ENCODE data around the gene RPAP2.

GRCh38 chr1:92315766-92316599 lies 17.1 kb downstream of the RPAP2 start:
- no peak for TF ChIP-seq CTCF (IDR thresholded peaks at IDR 0.05 in 2 of 3, conservative IDR thresholded peaks at IDR 0.05 in 1 of 3; ENCODE audit: control insufficient read depth in 2 of 3, extremely low read depth in 1 of 3, insufficient read depth in 1 of 3, low read depth in 3 of 3, low read length in 3 of 3)
- no peak for TF ChIP-seq SPI1 (IDR thresholded peaks at IDR 0.05; ENCODE audit: borderline replicate concordance, insufficient read depth, low read depth, low read length)
- TF ChIP-seq, protein P1, sequence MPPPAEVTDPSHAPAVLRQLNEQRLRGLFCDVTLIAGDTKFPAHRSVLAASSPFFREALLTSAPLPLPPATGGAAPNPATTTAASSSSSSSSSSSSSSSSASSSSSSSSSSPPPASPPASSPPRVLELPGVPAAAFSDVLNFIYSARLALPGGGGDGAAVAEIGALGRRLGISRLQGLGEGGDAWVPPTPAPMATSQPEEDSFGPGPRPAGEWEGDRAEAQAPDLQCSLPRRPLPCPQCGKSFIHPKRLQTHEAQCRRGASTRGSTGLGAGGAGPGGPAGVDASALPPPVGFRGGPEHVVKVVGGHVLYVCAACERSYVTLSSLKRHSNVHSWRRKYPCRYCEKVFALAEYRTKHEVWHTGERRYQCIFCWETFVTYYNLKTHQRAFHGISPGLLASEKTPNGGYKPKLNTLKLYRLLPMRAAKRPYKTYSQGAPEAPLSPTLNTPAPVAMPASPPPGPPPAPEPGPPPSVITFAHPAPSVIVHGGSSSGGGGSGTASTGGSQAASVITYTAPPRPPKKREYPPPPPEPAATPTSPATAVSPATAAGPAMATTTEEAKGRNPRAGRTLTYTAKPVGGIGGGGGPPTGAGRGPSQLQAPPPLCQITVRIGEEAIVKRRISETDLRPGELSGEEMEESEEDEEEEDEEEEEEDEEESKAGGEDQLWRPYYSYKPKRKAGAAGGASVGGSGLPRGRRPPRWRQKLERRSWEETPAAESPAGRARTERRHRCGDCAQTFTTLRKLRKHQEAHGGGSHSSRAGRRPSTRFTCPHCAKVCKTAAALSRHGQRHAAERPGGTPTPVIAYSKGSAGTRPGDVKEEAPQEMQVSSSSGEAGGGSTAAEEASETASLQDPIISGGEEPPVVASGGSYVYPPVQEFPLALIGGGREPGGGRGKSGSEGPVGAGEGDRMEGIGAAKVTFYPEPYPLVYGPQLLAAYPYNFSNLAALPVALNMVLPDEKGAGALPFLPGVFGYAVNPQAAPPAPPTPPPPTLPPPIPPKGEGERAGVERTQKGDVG (CRISPR knock-in tag; IDR thresholded peaks at IDR 0.05), result no peak
- TF ChIP-seq ESRRA (IDR thresholded peaks at IDR 0.05; ENCODE audit: low read length), result no peak
- TF ChIP-seq NFYB (IDR thresholded peaks at IDR 0.05; ENCODE audit: insufficient read depth, low read depth, low read length), result no peak
- no peak for TF ChIP-seq RFX5 (IDR thresholded peaks at IDR 0.05; ENCODE audit: low read depth, low read length)
- TF ChIP-seq, protein P2, sequence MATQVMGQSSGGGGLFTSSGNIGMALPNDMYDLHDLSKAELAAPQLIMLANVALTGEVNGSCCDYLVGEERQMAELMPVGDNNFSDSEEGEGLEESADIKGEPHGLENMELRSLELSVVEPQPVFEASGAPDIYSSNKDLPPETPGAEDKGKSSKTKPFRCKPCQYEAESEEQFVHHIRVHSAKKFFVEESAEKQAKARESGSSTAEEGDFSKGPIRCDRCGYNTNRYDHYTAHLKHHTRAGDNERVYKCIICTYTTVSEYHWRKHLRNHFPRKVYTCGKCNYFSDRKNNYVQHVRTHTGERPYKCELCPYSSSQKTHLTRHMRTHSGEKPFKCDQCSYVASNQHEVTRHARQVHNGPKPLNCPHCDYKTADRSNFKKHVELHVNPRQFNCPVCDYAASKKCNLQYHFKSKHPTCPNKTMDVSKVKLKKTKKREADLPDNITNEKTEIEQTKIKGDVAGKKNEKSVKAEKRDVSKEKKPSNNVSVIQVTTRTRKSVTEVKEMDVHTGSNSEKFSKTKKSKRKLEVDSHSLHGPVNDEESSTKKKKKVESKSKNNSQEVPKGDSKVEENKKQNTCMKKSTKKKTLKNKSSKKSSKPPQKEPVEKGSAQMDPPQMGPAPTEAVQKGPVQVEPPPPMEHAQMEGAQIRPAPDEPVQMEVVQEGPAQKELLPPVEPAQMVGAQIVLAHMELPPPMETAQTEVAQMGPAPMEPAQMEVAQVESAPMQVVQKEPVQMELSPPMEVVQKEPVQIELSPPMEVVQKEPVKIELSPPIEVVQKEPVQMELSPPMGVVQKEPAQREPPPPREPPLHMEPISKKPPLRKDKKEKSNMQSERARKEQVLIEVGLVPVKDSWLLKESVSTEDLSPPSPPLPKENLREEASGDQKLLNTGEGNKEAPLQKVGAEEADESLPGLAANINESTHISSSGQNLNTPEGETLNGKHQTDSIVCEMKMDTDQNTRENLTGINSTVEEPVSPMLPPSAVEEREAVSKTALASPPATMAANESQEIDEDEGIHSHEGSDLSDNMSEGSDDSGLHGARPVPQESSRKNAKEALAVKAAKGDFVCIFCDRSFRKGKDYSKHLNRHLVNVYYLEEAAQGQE (IDR thresholded peaks at IDR 0.05; ENCODE audit: low read depth, low read length), result no peak
- no peak for TF ChIP-seq NFIC (IDR thresholded peaks at IDR 0.05; ENCODE audit: low read depth, low read length)
- TF ChIP-seq POLR2A (IDR thresholded peaks at IDR 0.05; ENCODE audit: low read depth, low read length), result no peak
- no peak for TF ChIP-seq POLR2AphosphoS2 (IDR thresholded peaks at IDR 0.05; ENCODE audit: low read depth, low read length)
- TF ChIP-seq SP1 (IDR thresholded peaks at IDR 0.05; ENCODE audit: low read depth, low read length), result no peak
- no peak for TF ChIP-seq ZNF592 (IDR thresholded peaks at IDR 0.05)
- no peak for TF ChIP-seq IKZF2 (IDR thresholded peaks at IDR 0.05)
